ENCODE data around the gene CENPM.

The CENPM gene

GRCh38 chr22:41893591-41894375 lies 53.2 kb downstream of the CENPM start:
- no peak for DNase-seq

GRCh38 chr22:41892721-41893120 lies 54.2 kb downstream of the CENPM start:
- DNase-seq = no peak

GRCh38 chr22:41891407-41891806 lies 55.5 kb downstream of the CENPM start:
- DNase-seq = no peak
